ENCODE measurements around the gene ELK3.

DNA sequence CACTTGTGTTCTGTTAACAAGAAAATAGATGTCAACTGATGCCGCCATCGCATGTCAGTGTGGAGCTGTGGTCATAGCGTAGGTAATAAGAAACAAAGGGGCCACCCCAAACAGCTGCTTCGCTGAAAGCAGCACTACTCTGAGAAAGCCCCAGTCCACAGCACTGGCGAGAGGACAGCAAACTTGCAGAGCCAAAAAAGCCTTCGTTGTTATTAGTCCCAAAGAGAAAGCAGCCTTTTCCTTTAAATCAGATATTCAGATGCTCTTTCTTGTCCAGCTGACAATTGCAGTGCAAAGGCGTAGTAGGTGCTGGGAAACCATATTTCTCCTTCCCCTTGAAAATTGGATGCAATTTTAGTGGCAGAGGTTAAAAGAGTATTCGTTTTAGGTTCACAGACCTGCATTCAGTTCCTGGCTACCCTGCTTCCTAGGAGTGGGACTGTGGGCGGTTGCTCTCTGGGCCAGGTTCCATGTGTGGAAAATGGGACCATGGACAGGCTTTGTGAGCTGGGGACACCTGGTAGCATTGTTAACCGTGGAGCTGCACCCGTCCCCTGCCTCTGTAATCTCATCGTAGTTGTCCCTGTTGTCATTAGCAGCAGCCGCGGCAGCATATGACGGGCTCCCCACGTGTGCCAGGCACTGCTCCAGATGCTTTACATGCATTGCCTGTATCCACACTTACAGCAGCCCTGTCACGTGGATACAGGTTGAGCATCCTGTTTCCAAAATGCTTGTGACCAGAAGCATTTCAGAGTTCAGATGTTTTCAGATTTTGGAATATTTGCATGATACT is 54.2 kb downstream of the ELK3 start:
- TF ChIP-seq, protein P1, sequence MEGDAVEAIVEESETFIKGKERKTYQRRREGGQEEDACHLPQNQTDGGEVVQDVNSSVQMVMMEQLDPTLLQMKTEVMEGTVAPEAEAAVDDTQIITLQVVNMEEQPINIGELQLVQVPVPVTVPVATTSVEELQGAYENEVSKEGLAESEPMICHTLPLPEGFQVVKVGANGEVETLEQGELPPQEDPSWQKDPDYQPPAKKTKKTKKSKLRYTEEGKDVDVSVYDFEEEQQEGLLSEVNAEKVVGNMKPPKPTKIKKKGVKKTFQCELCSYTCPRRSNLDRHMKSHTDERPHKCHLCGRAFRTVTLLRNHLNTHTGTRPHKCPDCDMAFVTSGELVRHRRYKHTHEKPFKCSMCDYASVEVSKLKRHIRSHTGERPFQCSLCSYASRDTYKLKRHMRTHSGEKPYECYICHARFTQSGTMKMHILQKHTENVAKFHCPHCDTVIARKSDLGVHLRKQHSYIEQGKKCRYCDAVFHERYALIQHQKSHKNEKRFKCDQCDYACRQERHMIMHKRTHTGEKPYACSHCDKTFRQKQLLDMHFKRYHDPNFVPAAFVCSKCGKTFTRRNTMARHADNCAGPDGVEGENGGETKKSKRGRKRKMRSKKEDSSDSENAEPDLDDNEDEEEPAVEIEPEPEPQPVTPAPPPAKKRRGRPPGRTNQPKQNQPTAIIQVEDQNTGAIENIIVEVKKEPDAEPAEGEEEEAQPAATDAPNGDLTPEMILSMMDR (IDR thresholded peaks at IDR 0.05 in 8 of 11, conservative IDR thresholded peaks at IDR 0.05 in 3 of 11): no peak
- TF ChIP-seq POLR2A (IDR thresholded peaks at IDR 0.05): no peak

Data from spleen (tissue), 7 donors.